ENCODE results near the gene PRICKLE1.

The PRICKLE1 gene

GRCh38 chr12:42508913-42509460 is 80.6 kb downstream of the PRICKLE1 start:
- H3K9me3 Mint-ChIP-seq = no peaks in the 10 kb centered on the region
- H3K27ac Mint-ChIP-seq = peak overlapping the region; percentile 36 to 62 (median 57)
- peaks cover 6% of the 10 kb centered on the region for H3K36me3 Mint-ChIP-seq (ENCODE audit: low read depth)
- H3K4me3 Mint-ChIP-seq = no peak overlapping the region
- no peaks in the 10 kb centered on the region for H3K27me3 Mint-ChIP-seq (ENCODE audit: low read depth)
- no peak for TF ChIP-seq CTCF (IDR thresholded peaks at IDR 0.05; ENCODE audit: unreplicated experiment in 3 of 3)
- H3K4me1 Mint-ChIP-seq = peaks cover 48% of the 10 kb centered on the region

DNA sequence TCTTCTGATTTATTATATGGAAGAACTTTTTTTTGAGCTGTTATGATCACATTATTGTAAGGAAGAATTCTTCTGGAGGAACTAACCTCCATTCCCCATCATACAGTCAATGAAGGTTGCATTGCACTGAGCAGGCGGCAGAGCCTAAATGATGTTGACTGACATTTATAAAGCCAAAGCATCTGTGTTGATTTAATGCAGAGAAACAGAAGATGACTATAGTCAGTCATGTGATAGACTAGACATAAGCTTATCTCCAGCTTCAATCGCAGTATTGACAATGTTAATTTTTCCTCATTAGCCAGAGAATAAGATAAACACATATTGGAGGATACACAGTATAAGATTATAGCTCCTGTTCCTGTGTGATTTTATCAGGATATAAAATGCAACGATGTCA is 82.0 kb downstream of the PRICKLE1 start:
- Mint-ChIP-seq H3K4me1 (peaks cover 63% of the 10 kb centered on the region), H3K27ac (peak overlapping the region; percentile 38 to 66 (median 66)), H3K9me3 (no peaks in the 10 kb centered on the region), H3K36me3 (ENCODE audit: low read depth) (peaks cover 4% of the 10 kb centered on the region), H3K4me3 (no peak overlapping the region), H3K27me3 (ENCODE audit: low read depth) (no peaks in the 10 kb centered on the region)
- TF ChIP-seq CTCF (IDR thresholded peaks at IDR 0.05; ENCODE audit: unreplicated experiment in 3 of 3) = no peak

DNA sequence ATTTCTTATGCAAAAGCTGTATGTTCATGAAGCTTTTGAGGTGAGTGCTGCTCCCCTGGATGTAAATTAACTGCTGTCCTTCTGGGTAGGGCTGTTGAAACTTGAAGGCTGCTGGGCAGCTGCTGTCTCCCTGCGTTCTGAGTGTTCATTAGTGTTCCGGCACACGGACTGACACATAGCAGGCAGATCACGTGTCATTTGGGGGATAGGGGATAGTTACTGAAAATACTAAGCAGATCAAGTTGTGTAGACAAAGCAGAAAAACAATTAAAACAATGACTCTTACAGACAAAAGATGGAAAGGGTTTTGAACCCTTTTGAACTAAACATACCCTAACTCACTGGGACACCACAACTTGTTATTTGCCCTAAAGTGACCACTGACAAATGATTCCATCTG is 82.5 kb downstream of the PRICKLE1 start:
- Mint-ChIP-seq H3K27ac (peak overlapping the region; percentile 38 to 66 (median 66)), H3K36me3 (ENCODE audit: low read depth) (peaks cover 4% of the 10 kb centered on the region), H3K4me3 (no peak overlapping the region), H3K4me1 (peaks cover 66% of the 10 kb centered on the region), H3K9me3 (no peaks in the 10 kb centered on the region), H3K27me3 (ENCODE audit: low read depth) (no peaks in the 10 kb centered on the region)
- TF ChIP-seq CTCF (IDR thresholded peaks at IDR 0.05; ENCODE audit: unreplicated experiment in 3 of 3) = no peak

DNA sequence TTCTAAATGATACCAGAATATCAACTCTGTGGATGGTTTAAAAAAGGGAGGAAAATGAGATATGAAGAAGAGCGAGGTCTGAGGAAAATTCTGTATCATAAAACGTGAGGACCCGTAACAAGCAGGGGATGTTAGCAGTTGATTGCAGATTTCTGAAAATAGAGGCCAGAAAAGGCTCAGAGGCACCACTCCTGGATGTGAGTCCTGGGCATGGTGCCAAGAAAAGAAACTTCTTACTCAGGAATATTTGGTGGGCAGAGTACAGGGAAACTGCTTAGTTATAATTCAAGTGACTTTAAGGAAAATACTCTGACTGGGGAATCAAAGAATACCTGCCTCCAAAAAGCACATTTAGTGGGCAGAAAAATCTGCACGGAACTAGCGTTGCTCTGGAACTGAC is 85.5 kb downstream of the PRICKLE1 start:
- no peak for TF ChIP-seq CTCF (IDR thresholded peaks at IDR 0.05; ENCODE audit: unreplicated experiment in 3 of 3)

DNA sequence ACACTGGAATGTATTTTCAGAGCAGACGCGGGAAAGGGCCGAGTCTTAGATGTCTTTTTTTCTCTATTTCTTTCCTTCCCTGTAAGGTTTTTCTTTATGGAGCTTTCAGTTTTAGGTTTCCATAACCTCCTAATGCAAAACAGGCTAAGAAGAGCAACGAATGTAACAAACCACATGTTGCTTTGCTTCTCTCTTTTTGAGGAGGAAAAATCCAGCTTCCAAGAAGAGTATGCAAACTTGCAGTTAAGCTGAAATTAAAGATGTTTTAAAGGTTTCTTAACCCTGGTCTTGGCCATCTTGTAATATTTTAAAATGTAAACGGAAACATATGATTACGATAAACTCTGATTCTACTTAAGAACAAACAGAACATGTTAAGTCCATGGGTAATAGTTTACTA is 86.9 kb downstream of the PRICKLE1 start:
- no peak for TF ChIP-seq CTCF (IDR thresholded peaks at IDR 0.05; ENCODE audit: unreplicated experiment in 3 of 3)
- Mint-ChIP-seq H3K27ac (peak overlapping the region; percentile 83 to 87 (median 85)), H3K36me3 (ENCODE audit: low read depth) (peaks cover 10% of the 10 kb centered on the region), H3K4me3 (peak overlapping the region in 1 of 3 experiments; percentile 21), H3K9me3 (no peaks in the 10 kb centered on the region), H3K4me1 (peaks cover 57% of the 10 kb centered on the region), H3K27me3 (ENCODE audit: low read depth) (no peaks in the 10 kb centered on the region)

More for the DNA sequence above, 85.5 kb downstream of the PRICKLE1 start:
- Mint-ChIP-seq H3K4me1 (peaks cover 65% of the 10 kb centered on the region), H3K27me3 (ENCODE audit: low read depth) (no peaks in the 10 kb centered on the region), H3K36me3 (ENCODE audit: low read depth) (peaks cover 4% of the 10 kb centered on the region), H3K9me3 (no peaks in the 10 kb centered on the region), H3K4me3 (peak overlapping the region in 1 of 3 experiments; percentile 39), H3K27ac (peak overlapping the region; percentile 64 to 87 (median 84))

DNA sequence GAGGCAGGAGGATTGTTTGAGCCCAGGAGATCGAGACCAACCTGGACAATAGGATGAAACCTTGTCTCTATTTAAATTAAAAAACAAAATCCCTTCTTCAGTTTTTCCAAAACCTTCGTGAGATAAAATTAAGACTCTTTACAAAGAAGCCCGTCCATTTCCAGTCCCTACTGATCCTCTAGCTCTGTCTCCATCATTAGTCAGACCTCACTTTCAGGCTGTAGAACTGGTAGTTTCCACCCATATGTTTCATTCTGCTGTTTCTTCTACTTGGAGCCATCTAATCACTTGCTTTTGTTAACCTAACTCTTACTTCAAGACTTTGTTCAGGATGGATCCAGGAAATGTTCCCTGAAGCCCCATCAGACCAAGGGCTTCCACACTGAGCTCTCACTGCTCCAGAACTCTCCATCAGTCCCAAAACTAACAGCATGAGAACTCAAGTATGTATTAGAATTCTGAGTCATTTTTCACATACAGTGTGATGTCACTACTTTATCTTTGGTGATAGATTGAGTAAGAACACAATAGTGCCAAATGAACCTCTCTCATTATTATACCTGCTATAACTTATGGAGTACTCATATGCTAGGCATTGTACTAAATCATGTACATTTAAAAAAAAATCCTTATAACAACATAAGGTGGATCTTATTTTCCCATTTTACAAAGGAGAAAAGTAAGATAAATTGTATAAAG is 90.8 kb downstream of the PRICKLE1 start:
- Mint-ChIP-seq H3K4me1 (peaks cover 42% of the 10 kb centered on the region), H3K4me3 (no peak overlapping the region), H3K27me3 (ENCODE audit: low read depth) (no peaks in the 10 kb centered on the region), H3K27ac (peak overlapping the region in 2 of 3 experiments; percentile 46 to 79), H3K36me3 (ENCODE audit: low read depth) (peaks cover 29% of the 10 kb centered on the region), H3K9me3 (no peaks in the 10 kb centered on the region)
- no peak for TF ChIP-seq CTCF (IDR thresholded peaks at IDR 0.05; ENCODE audit: unreplicated experiment in 3 of 3)

All from nephron (organoid).